K562 (cell line): ENCODE results near the gene ELP5. TPM values are rescaled to one million over a fixed set of nuclear protein-coding genes. Genes with fewer than 3 reads are reported as not detected.

Experiments used
- ADNP ChIP-seq: fragments of 200-800 bp; sonication (Bioruptor generic); IDR thresholded peaks from 2 replicates; pipeline ENCODE4 v1.6.1; 2016; ENCODE audit warnings: missing genetic modification characterization, missing compliant biosample characterization
- ARID1B ChIP-seq: fragments of 450-650 bp; IDR thresholded peaks from 2 replicates; pipeline ENCODE4 v1.6.1; 2016; ENCODE audit warnings: antibody characterized with exemption, mild to moderate bottlenecking, inconsistent platforms
- BRD4 ChIP-seq: fragments of 200-600 bp; sonication (generic); IDR thresholded peaks from 2 replicates; pipeline ENCODE4 v1.6.1; 2017; ENCODE audit warnings: inconsistent platforms
- CREB5 ChIP-seq: fragments of 250-450 bp; sonication (Bioruptor Pico); IDR thresholded peaks from 2 replicates; pipeline ENCODE4 v1.5.0; 2020; ENCODE audit warnings: mild to moderate bottlenecking
- ELF1 ChIP-seq: fragments of 200-800 bp; sonication (Bioruptor generic); IDR thresholded peaks from 2 replicates; pipeline ENCODE4 v1.6.1; 2016; ENCODE audit warnings: missing genetic modification characterization, missing compliant biosample characterization
- ELK1 ChIP-seq: sonication (generic); formaldehyde crosslinking; IDR thresholded peaks from 2 replicates; pipeline ENCODE4 v1.8.1; 2022; ENCODE audit warnings: missing genetic modification reagents
- GATAD2A ChIP-seq: fragments of 450-650 bp; IDR thresholded peaks from 2 replicates; pipeline ENCODE4 v1.6.1; 2017
- HES1 ChIP-seq: fragments of 450-650 bp; IDR thresholded peaks from 2 replicates; pipeline ENCODE4 v1.6.1; 2016; ENCODE audit warnings: low read depth, mild to moderate bottlenecking, moderate library complexity
- HNRNPK ChIP-seq: fragments of 200-400 bp; formaldehyde crosslinking; IDR thresholded peaks from one replicate; pipeline ENCODE4 v1.6.1; 2018; ENCODE audit warnings: mild to moderate bottlenecking, low read depth, low read length; ENCODE audit not compliant: poor library complexity, severe bottlenecking
- JUND ChIP-seq, 2 experiments: IDR thresholded peaks; 2 replicates in 1 of 2; 3 replicates in 1 of 2; pipeline ENCODE4 v1.6.1; 2011; ENCODE audit warnings: borderline replicate concordance in 2 of 2, low read depth in 2 of 2, low read length in 2 of 2, improper control_type of control experiment in 1 of 2, missing biosample characterization in 1 of 2, missing genetic modification characterization in 1 of 2, missing genetic modification reagents in 1 of 2
- MCM2 ChIP-seq: fragments of 450-650 bp; IDR thresholded peaks from 2 replicates; pipeline ENCODE4 v1.6.1; 2017; ENCODE audit warnings: low read depth, mild to moderate bottlenecking
- NELFE ChIP-seq: IDR thresholded peaks from 2 replicates; pipeline ENCODE4 v1.6.1; 2011; ENCODE audit warnings: mild to moderate bottlenecking; ENCODE audit not compliant: insufficient read depth, insufficient read length
- SMARCE1 ChIP-seq: fragments of 450-650 bp; IDR thresholded peaks from 2 replicates; pipeline ENCODE4 v1.7.1; 2016; ENCODE audit warnings: mild to moderate bottlenecking
- SNAPC5 ChIP-seq: fragments of 250-450 bp; sonication (Bioruptor Pico); IDR thresholded peaks from 2 replicates; pipeline ENCODE4 v1.8.0; 2021; ENCODE audit warnings: moderate library complexity, mild to moderate bottlenecking, inconsistent platforms
- SRF ChIP-seq, 2 experiments: fragments of 250-450, 450-650 bp in 1 of 2; sonication (Bioruptor Pico) in 1 of 2; sonication (generic) in 1 of 2; formaldehyde crosslinking; IDR thresholded peaks; 2 replicates each; pipeline versions ENCODE4 v1.5.0 to v1.5.1; 2020 to 2022; ENCODE audit warnings: mild to moderate bottlenecking in 1 of 2, missing genetic modification reagents in 1 of 2
- TRIM28 ChIP-seq: fragments of 450-650 bp; IDR thresholded peaks from 2 replicates; pipeline ENCODE4 v1.6.1; 2017
- ZNF217 ChIP-seq: sonication (generic); formaldehyde crosslinking; IDR thresholded peaks from 2 replicates; pipeline ENCODE4 v1.8.0; 2022; ENCODE audit warnings: mild to moderate bottlenecking, missing genetic modification reagents
- ZNF263 ChIP-seq: sonication (generic); formaldehyde crosslinking; IDR thresholded peaks from 2 replicates; pipeline ENCODE4 v1.8.0; 2022; ENCODE audit warnings: mild to moderate bottlenecking, missing genetic modification reagents, borderline replicate concordance
- ZNF280A ChIP-seq: fragments of 450-650 bp; IDR thresholded peaks from 2 replicates; pipeline ENCODE4 v1.6.1; 2018; ENCODE audit warnings: mild to moderate bottlenecking, low read depth; ENCODE audit not compliant: partially characterized antibody
- ZNF324 ChIP-seq: fragments of 250-450 bp; sonication (Bioruptor Pico); IDR thresholded peaks from 2 replicates; pipeline ENCODE4 v1.4.0; 2020; ENCODE audit warnings: mild to moderate bottlenecking
- ZNF354B ChIP-seq: fragments of 250-450 bp; sonication (Bioruptor Pico); IDR thresholded peaks from 2 replicates; pipeline ENCODE4 v1.4.0; 2020
- ZNF707 ChIP-seq: fragments of 250-450 bp; sonication (Bioruptor Pico); conservative IDR thresholded peaks from 2 replicates; pipeline ENCODE4 v1.8.0; 2022; ENCODE audit warnings: inconsistent platforms, mild to moderate bottlenecking, moderate library complexity
- polyA plus RNA-seq, 8 experiments: library from polyadenylated mRNA; depleted of rRNA in 4 of 8; stranded (reverse) in 5 of 8; unstranded in 3 of 8; fragments of >200 nt; fragmentation: Nextera tagmentation in 2 of 8; fragmentation: Illumina TruSeq in 1 of 8; extraction: Ambion mirVana in 2 of 8; extraction: Trizol in 1 of 8; gene quantifications; 2 replicates each; pipeline versions ENCODE4 v1.2.1 to v1.2.3, GENCODE V29; 2011 to 2014; ENCODE audit warnings: inconsistent platforms in 1 of 8, missing spikeins in 1 of 8
- total RNA-seq, 7 experiments: library from RNA; depleted of rRNA in 6 of 7; stranded (reverse); fragments of >200 nt in 6 of 7; fragmentation: Illumina TruSeq in 2 of 7; extraction: Trizol in 2 of 7; gene quantifications; 2 replicates each; pipeline versions ENCODE4 v1.2.1 to v1.2.3, GENCODE V29; 2011 to 2021; ENCODE audit warnings: low replicate concordance in 1 of 7

The ELP5 gene
- total and polyA plus RNA-seq, 9 of the 15 experiments (the other 6 are each of a cell fraction or from before 2014, with no cell fraction given): 25.7 to 77.9 (median 52.9) TPM

- TF ChIP-seq ELF1 (no peak; the same call in 1 of the 2 replicates), SMARCE1 (no peak; the same call in 1 of the 2 replicates), BRD4 (no peak), SRF (CRISPR knock-in tag; IDR thresholded peaks at IDR 0.05) (0 out of 4 replicates have a peak, but pooled peaks of 1 of the 2 experiments have one; percentile 50), ZNF354B (CRISPR knock-in tag) (no peak), NELFE (no peak), CREB5 (CRISPR knock-in tag) (0 out of 2 replicates have a peak, but pooled peaks have one; percentile 28), ELK1 (no peak), JUND (IDR thresholded peaks at IDR 0.05; ENCODE audit: borderline replicate concordance, low read depth, low read length) (no peak; the same call in 1 of the 2 replicates), JUND (tag; IDR thresholded peaks at IDR 0.05; ENCODE audit: borderline replicate concordance, low read depth, low read length) (peak; percentile 51; the same call in 2 of the 3 replicates), HES1 (0 out of 2 replicates have a peak, but pooled peaks have one; percentile 49), GATAD2A (no peak), MCM2 (no peak), SNAPC5 (CRISPR knock-in tag) (no peak), ZNF280A (no peak), ARID1B (peak; percentile 57; the same call in 1 of the 2 replicates), ADNP (tag) (no peak), ZNF263 (CRISPR knock-in tag) (0 out of 2 replicates have a peak, but pooled peaks have one; percentile 54), TRIM28 (no peak), ZNF217 (CRISPR knock-in tag) (no peak), ZNF324 (no peak), ZNF707 (CRISPR knock-in tag) (no peak), HNRNPK (no peak)
Measured at GRCh38 chr17:7242717-7243452, 9.1 kb upstream of the ELP5 start (continued).
